Left colon (tissue), 2 donors: ENCODE data around the gene PROCA1. TPM values are rescaled to one million over a fixed set of nuclear protein-coding genes. Genes with fewer than 3 reads are reported as not detected.
A peak's percentile ranks its signal among the peaks of the same experiment; 100 is the strongest.
"Not testable (repeated sequence)": the region's sequence is repeated elsewhere in the genome, so short reads cannot be mapped to it uniquely, and the experiment has no call there.

ENCODE experiments used
- ATAC-seq: fragments of 200-7000 bp; cut with Tn5 transposase; one replicate; pipeline ENCODE4 v1.9.1; 2020; ENCODE audit warnings: mild to moderate bottlenecking, moderate library complexity
- DNase-seq, 2 donors: peaks; one replicate each; pipeline ENCODE4 v3.0.0-alpha.2; 2020
- intact Hi-C, 2 donors: fragments of 100-400 bp; cut with DNase I in 1 of 2; cut with micrococcal nuclease in 1 of 2; formaldehyde crosslinking; loops; one replicate each; pipeline versions ENCODE4 v1.11.2 to v1.14.0; 2022; cut with DNase I, micrococcal nuclease
- total RNA-seq, 2 donors: library from RNA; stranded (reverse); fragmentation: NEBNext Ultra II Directional; extraction: Animal tissue kit (Norgen Biotek cat#: 25700); gene quantifications; one replicate each; pipeline ENCODE4 v1.2.1, GENCODE V29; 2021
- donor health status: DM: no; HTN: no; CAD: no.
- donor health status: DM: yes; HTN: yes; CAD: no.

The PROCA1 gene
- total RNA-seq, 2 donors from 2014 or later = 1.4 to 1.8 TPM

GRCh38 chr17:28729950-28730330 lies 18.3 kb upstream of the PROCA1 start:
- DNase-seq (no peak), ATAC-seq (no peak)
- intact Hi-C loops = no loop called here

DNA sequence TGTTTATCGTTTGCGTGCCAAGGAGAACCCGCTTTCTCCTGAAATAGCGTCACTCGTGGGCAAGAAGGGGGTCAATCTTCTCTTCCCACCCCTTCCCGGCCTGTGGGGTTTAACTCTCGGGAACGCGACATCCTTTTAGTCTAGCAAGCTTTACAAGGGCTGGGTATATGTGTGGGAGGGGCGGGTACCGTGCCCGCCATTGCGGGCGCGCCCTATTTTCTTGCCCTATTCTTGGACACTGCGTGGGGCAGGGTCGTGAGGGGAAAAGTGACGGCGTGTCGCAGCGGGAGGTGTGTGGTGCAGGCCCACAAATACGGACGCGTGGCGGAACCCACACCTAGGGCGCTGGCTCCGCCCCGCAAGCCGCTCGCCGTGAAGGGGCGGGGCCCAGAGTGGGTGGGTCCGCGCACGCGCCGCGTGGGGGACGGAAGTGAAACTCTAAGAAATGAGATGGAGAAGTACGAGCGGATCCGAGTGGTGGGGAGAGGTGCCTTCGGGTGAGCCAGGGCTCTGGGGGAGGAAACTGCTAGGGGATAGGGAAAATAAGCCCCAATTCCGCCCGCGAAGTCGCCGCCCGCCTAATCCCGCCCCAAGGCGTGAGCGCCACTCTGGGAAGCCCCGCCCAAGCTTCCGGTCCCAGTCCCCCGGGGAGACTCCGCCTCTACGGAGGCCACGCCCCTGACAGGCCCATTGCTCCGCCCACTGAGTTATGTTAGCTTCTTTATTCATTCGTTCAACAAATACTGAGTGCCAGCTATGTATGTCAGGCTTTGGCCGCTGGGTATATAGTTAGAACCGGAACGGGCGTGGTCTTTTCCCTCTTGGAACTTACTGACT lies 16.9 kb upstream of the PROCA1 start, which contains the start of gene NEK8:
Gene NEK8, plus strand, starts transcription at position 425 of the 837 bp plus-strand sequence. Its CDS starts 26 bp downstream, at position 451.
- intact Hi-C loops = no loop called here
- ATAC-seq (peak; percentile 63), DNase-seq (peak; percentile 96 to 99)

DNA sequence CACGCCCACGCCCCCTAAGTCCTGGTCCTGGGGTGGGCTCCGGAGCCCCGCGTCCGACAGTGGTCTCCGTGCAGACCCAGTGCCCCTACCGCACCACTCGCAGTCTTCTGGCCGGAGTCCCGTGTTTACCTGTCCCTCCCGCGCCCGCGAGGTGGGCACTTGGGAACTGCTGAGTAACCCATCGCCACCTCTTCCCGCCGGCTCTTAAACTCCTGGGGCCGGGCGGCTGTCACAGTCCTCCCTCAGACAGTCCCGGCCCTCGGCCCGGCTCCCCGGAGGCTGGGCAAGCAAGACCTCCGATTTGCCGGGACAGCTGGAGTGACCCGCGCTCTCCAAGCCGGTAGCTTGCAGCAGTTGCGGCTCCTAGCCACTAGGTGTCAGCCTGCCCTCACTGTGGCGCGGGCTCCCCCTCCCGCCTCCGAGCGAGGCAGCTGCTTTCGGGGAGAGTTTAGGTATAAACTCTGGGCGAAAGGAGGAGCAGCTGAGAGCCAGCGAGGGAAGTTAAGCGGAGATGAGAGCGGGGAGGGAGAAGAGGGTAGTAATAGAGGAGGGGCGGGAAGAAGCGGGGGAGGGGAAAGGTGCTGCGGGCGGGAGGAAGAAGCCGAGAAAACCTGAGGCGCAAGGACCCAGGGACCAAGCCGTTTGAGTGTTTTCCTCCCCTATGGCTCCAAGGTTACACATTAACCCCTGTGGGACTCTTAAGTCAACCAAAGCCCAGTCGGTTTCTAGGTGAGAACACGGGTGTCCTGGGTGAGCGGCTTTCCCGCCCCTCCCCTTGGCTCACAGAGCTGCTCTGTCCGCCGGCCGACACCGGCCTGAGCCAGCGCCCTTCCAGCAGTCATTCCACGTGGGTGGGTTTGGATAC lies 15.2 kb upstream of the PROCA1 start:
- peak; percentile 48 for ATAC-seq
- intact Hi-C loops = no loop called here

DNA sequence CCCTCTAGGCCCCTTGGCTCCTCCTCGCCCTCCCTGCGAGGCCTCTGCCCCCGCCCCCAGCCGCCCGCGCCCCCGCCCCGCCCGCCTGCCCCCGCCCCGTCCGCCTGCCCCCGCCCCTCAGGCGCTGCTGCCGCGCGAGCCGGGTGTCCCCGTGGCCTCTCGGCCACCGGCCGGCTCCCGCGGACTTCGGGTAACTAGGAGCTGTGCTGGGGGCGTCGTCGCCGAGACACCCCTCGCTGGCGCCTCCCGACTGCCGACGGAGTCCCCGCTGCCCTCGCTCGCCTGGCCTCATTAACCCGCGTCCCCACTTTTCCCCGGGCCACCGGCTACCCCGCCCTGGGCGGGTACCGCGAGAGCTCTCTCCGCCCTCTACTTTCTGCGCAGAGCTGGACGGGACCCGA lies 14.5 kb upstream of the PROCA1 start, which contains the start of gene TLCD1:
Gene TLCD1, minus strand, starts transcription at position 8 of the 401 bp plus-strand sequence. CDS start 136 bp downstream, outside the sequence.
- intact Hi-C loops = no loop called here
- DNase-seq (peak; percentile 81 to 86), ATAC-seq (peak; percentile 29)

More for the DNA sequence above, 15.2 kb upstream of the PROCA1 start:
- DNase-seq = peak; percentile 92 to 95

- ATAC-seq (peak; percentile 28), DNase-seq (peak; percentile 70 to 76)
- intact Hi-C loops = no loop called here
Measured at GRCh38 chr17:28725660-28726225, 14.1 kb upstream of the PROCA1 start.

- DNase-seq (no peak), ATAC-seq (no peak)
- intact Hi-C loops = no loop called here
Measured at GRCh38 chr17:28725166-28725659, 13.5 kb upstream of the PROCA1 start.

- intact Hi-C loops = no loop called here
- no peak for DNase-seq
- ATAC-seq = no peak
Measured at GRCh38 chr17:28724500-28725165, 12.9 kb upstream of the PROCA1 start.

- intact Hi-C loops, DNase-seq, ATAC-seq: not testable (repeated sequence)
Measured at GRCh38 chr17:28723836-28724499, 12.3 kb upstream of the PROCA1 start.

GRCh38 chr17:28723159-28723835 lies 11.6 kb upstream of the PROCA1 start:
- ATAC-seq = no peak
- DNase-seq = no peak
- intact Hi-C loops = no loop called here

- ATAC-seq (no peak), DNase-seq (no peak)
- intact Hi-C loops = no loop called here
Measured at GRCh38 chr17:28722417-28723158, 10.9 kb upstream of the PROCA1 start.

DNA sequence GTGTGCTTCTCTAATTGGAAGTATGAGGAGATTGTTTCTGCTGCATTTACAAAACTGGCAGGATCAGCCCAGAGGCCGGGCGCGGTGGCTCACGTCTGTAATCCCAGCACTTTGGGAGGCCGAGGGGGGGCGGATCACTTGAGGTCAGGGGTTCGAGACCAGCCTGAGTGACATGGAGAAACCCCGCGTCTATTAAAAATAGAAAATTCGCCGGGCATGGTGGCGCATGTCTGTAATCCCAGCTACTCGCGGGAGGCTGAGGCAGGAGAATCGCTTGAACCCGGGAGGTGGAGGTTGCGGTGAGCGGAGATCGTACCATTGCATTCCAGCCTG lies 9.3 kb upstream of the PROCA1 start:
- ATAC-seq, intact Hi-C loops: not testable (repeated sequence)
- DNase-seq = peak in 1 of 2 donors; percentile 38

DNA sequence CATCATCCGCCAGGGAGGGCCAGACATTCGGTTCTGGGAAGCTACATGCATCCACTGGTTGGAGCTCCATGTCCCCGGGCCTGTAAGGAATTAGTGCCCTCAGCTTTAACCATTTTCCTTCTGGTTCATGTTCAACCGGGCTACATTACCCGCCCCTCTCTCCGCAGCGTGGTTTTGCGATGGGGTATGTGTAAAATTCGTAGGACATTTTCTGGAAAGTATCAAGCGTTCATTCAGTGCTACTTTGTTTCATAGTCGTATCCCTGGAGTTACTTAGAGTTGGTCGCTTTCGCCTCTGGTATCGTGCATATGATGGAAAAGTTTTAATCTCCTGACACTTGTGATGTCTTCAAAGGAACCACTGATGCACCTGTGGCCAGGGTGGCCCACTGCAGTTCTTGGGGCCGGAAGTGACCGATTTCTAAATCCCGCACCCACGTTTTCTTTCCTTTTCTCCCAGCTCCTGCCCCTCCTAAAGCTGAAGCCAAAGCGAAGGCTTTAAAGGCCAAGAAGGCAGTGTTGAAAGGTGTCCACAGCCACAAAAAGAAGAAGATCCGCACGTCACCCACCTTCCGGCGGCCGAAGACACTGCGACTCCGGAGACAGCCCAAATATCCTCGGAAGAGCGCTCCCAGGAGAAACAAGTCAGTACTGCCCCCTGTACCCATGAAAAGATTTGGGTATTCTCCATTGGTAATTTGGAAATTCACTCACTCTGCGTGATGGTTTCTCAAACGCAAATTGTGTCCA lies 8.7 kb upstream of the PROCA1 start:
- intact Hi-C loops = no loop called here
- ATAC-seq (no peak), DNase-seq (no peak)

GRCh38 chr17:28719021-28719433 lies 7.3 kb upstream of the PROCA1 start:
- no peak for DNase-seq
- intact Hi-C loops = no loop called here
- ATAC-seq = no peak

DNA sequence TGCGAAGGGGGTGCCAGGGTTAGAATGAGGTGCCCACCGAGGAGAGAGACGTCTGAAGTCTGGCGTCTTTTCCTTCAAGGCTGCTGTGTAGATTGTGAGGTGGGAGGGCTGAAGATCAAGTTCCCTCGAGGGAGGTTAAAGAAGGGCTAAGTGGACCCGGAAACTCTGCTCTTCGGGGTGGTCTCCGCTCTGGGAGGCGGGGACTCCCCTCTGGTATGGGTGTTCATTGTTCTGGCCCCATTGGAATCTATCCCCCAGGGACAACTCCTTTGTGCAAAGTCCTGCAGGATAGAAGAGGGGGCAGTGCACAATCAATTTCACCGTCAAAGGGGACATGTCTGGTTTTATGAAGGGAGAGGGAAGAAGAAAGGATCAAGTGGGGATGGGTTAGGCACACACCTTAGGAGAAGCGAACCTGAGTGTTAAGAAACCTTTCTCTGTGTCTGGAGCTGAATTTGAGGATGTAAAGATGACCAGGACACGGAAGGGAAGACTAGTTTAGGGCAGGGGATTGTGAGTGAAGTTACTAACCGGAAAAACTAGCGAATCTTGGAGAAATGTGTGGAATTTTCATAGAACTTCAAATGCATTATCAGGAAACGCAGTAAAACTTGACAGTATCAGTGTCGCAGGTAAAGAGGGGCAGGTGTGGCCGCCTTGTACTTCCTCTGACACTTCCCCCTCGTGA lies 6.8 kb upstream of the PROCA1 start:
- ATAC-seq (no peak), DNase-seq (no peak)
- intact Hi-C loops = no loop called here

DNA sequence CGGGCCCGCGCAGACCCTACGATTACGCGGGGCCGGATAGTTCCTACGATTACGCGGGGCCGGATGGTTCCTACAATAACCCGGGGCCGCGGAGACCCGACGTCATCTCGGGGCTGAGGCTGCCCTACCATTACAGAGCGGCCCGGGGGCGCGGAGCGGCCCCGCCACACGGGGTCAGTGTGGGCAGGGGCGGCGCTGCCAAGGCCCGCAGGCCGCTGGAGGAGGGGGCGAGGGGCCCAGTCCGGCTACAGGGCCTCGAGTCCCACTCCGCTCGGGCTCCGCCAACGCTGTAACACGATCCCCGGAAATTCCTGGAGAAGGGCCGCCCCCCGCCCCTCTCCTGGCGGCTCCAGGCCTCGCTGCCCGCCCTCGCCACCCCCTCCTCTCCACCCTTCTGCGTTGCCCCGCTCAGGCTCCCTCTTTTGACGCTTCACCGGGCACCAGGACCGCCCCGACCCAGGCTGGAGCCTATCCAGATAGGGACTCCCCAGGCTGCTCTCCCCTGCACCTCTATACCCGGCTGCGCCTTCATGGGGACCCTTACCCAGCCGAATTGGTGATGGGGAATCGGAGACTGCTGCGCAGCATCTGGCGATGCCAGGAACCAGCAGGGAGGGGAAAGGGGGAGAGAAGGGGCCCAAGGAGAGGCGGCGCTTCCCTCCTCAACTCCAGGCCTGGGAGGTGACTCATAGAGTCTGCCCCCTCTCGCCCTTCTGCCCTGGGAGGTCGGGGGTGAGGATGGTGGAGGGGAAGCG lies 6.1 kb upstream of the PROCA1 start, which contains the start of gene RAB34:
Gene RAB34, minus strand, starts transcription at position 291 of the 755 bp plus-strand sequence. CDS start 602 bp downstream, outside the sequence.
- peak; percentile 54 to 61 for DNase-seq
- intact Hi-C loops = no loop called here
- no peak for ATAC-seq
